SU-DHL-6 (cell line): ENCODE data around the gene SDHD.

ENCODE experiments used
- H2AFZ ChIP-seq: fragments of 200-600 bp; sonication (generic); 2 replicates; pipeline ENCODE4 v1.6.1; 2014; ENCODE audit warnings: low read depth, mild to moderate bottlenecking, moderate library complexity, mixed read lengths, antibody characterized with exemption, low read length; ENCODE audit not compliant: severe bottlenecking
- H3F3A ChIP-seq: fragments of 200-600 bp; shearing (Covaris generic); 2 replicates; pipeline ENCODE4 v1.6.0; 2016; ENCODE audit warnings: antibody characterized with exemption, mild to moderate bottlenecking; ENCODE audit not compliant: insufficient read depth
- H3K27ac ChIP-seq: fragments of 200-600 bp; sonication (generic); 2 replicates; pipeline ENCODE4 v1.5.1; 2016; ENCODE audit warnings: low read depth, mild to moderate bottlenecking, low read length, moderate library complexity, mixed read lengths
- H3K27me3 ChIP-seq: fragments of 200-600 bp; sonication (generic), shearing (Covaris generic); 2 replicates; pipeline ENCODE4 v1.6.0; 2014; ENCODE audit warnings: mild to moderate bottlenecking, low read length
- H3K36me3 ChIP-seq: fragments of 200-600 bp; sonication (generic); 2 replicates; pipeline ENCODE4 v1.6.1; 2014; ENCODE audit warnings: mild to moderate bottlenecking, low read length, mixed read lengths
- H3K4me2 ChIP-seq: fragments of 300-600, 200-600 bp; shearing (Covaris generic), sonication (generic); 2 replicates; pipeline ENCODE4 v1.6.0; 2014; ENCODE audit warnings: low read length, low read depth, mild to moderate bottlenecking; ENCODE audit not compliant: poor library complexity, severe bottlenecking
- H3K4me3 ChIP-seq: fragments of 200-600 bp; sonication (generic); 2 replicates; pipeline ENCODE4 v1.5.1; 2014; ENCODE audit warnings: antibody characterized with exemption, low read length, mild to moderate bottlenecking, mixed read lengths; ENCODE audit not compliant: insufficient read depth, poor library complexity, severe bottlenecking
- H3K79me2 ChIP-seq: fragments of 200-600 bp; sonication (generic); 2 replicates; pipeline ENCODE4 v1.6.1; 2014; ENCODE audit warnings: mild to moderate bottlenecking, low read length, moderate library complexity; ENCODE audit not compliant: insufficient read depth
- H3K9ac ChIP-seq: fragments of 200-600 bp; sonication (generic); 2 replicates; pipeline ENCODE4 v1.7.0; 2014; ENCODE audit warnings: mild to moderate bottlenecking, low read length
- H3K9me2 ChIP-seq: fragments of 200-600 bp; sonication (generic); replicated peaks from 2 replicates; pipeline ENCODE4 v1.6.1; 2014; ENCODE audit warnings: low read length; ENCODE audit not compliant: insufficient read depth
- H3K9me3 ChIP-seq: fragments of 200-600 bp; sonication (generic); 2 replicates; pipeline ENCODE4 v1.6.1; 2014; ENCODE audit warnings: low read length, mixed read lengths; ENCODE audit not compliant: insufficient read depth
- H4K20me1 ChIP-seq: fragments of 200-600 bp; sonication (generic); 2 replicates; pipeline ENCODE4 v1.6.1; 2014; ENCODE audit warnings: low read depth, mild to moderate bottlenecking, antibody characterized with exemption, low read length, moderate library complexity, mixed read lengths
- CTCF ChIP-seq: fragments of 200-600 bp; sonication (generic); IDR thresholded peaks from one replicate; pipeline ENCODE4 v1.5.1; 2017; ENCODE audit warnings: antibody characterized with exemption, mild to moderate bottlenecking, low read length, moderate library complexity; ENCODE audit not compliant: insufficient read depth, poor library complexity, severe bottlenecking
- EZH2phosphoT487 ChIP-seq: fragments of 200-600 bp; sonication (generic), shearing (Covaris generic); conservative IDR thresholded peaks from 2 replicates; pipeline ENCODE4 v1.6.1; 2018; ENCODE audit warnings: mild to moderate bottlenecking, antibody characterized with exemption, low read length, moderate library complexity, mixed read lengths

SDHD gene

GRCh38 chr11:112127056-112127455, 40.4 kb downstream of the SDHD start:
- Histone ChIP-seq H3K4me2 (no peak overlapping the region), H3K9ac (no peak overlapping the region), H2AFZ (no peak overlapping the region), H3K4me3 (no peak overlapping the region), H3K27ac (no peak overlapping the region), H3K27me3 (no peaks in the 10 kb centered on the region), H3K79me2 (no peaks in the 10 kb centered on the region), H3K9me3 (no peaks in the 10 kb centered on the region), H3K9me2 (no peaks in the 10 kb centered on the region), H4K20me1 (no peaks in the 10 kb centered on the region), H3K36me3 (no peaks in the 10 kb centered on the region), H3F3A (no peaks in the 10 kb centered on the region)
- TF ChIP-seq CTCF (no peak), EZH2phosphoT487 (no peak)

DNA sequence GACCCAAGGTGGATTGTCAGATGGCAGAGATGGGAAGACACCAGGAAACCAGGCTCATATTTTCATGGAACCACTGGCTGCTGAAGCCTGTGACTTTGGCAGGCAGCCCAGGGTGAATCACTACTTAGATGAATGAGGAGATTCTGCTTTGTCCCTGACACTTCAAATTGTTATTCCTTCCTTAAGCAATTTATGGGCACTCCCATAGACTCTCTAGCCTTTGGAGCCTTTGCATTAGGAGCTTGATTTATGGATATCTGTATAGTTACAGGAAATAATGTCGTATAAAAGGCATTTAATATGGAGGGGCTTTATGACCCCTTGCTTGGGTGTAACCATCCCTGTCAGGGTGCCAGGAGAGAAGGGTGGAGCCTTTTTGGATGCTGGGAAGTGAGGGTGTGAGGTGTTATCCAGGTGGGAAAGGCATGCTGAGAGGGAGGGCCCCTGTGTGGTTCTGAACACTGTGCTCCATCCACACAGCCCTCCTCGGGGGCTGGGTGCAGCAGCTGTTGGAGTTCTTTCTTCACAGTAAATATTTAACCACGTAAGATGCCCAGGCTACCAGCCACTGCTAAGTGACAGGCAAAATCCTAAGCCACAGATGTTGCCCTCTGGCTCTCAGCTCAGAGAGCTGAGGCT, 41.9 kb downstream of the SDHD start:
- no peak overlapping the region for H3K4me3 ChIP-seq
- H2AFZ ChIP-seq = no peak overlapping the region
- H3K9me2 ChIP-seq = no peaks in the 10 kb centered on the region
- H3K27ac ChIP-seq = no peak overlapping the region
- no peaks in the 10 kb centered on the region for H4K20me1 ChIP-seq
- H3K36me3 ChIP-seq = no peaks in the 10 kb centered on the region
- no peak overlapping the region for H3K9ac ChIP-seq
- TF ChIP-seq EZH2phosphoT487 (no peak), CTCF (no peak)
- H3K27me3 ChIP-seq = no peaks in the 10 kb centered on the region
- no peaks in the 10 kb centered on the region for H3K79me2 ChIP-seq
- H3F3A ChIP-seq = no peaks in the 10 kb centered on the region
- no peak overlapping the region for H3K4me2 ChIP-seq
- no peaks in the 10 kb centered on the region for H3K9me3 ChIP-seq

DNA sequence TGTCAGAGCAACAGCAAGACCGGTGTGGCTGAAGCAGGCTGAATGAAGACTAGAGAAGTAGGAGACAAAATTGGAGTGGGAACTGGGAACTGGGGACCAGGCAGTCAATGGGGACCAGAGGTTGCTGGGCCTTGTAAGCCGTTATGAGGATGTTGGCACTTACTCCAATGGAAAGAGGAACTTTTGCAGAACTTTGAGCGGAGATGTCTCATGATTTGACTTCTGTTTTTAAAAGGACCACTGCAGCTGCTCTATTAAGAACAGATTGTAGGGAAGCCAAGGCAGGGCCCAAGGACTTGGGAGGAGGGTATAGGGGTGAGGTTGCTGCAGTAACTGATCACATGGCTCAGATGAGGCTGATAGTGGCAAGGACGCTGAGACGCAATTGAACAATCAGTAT, 43.0 kb downstream of the SDHD start:
- H3K9me3 ChIP-seq = no peaks in the 10 kb centered on the region
- H3K27ac ChIP-seq = no peak overlapping the region
- no peaks in the 10 kb centered on the region for H3K27me3 ChIP-seq
- no peaks in the 10 kb centered on the region for H3K9me2 ChIP-seq
- H3K4me2 ChIP-seq = no peak overlapping the region
- no peaks in the 10 kb centered on the region for H3F3A ChIP-seq
- H3K9ac ChIP-seq = no peak overlapping the region
- no peak overlapping the region for H2AFZ ChIP-seq
- H3K79me2 ChIP-seq = no peaks in the 10 kb centered on the region
- TF ChIP-seq CTCF (no peak), EZH2phosphoT487 (no peak)
- H4K20me1 ChIP-seq = no peaks in the 10 kb centered on the region
- H3K4me3 ChIP-seq = no peak overlapping the region
- no peaks in the 10 kb centered on the region for H3K36me3 ChIP-seq
